SU-DHL-6 (cell line): ENCODE results near the gene SEMA6A.

Source experiments
- H2AFZ ChIP-seq: fragments of 200-600 bp; sonication (generic); 2 replicates; pipeline ENCODE4 v1.6.1; 2014; ENCODE audit warnings: low read depth, mild to moderate bottlenecking, moderate library complexity, mixed read lengths, antibody characterized with exemption, low read length; ENCODE audit not compliant: severe bottlenecking
- H3F3A ChIP-seq: fragments of 200-600 bp; shearing (Covaris generic); 2 replicates; pipeline ENCODE4 v1.6.0; 2016; ENCODE audit warnings: antibody characterized with exemption, mild to moderate bottlenecking; ENCODE audit not compliant: insufficient read depth
- H3K27ac ChIP-seq: fragments of 200-600 bp; sonication (generic); 2 replicates; pipeline ENCODE4 v1.5.1; 2016; ENCODE audit warnings: low read depth, mild to moderate bottlenecking, low read length, moderate library complexity, mixed read lengths
- H3K27me3 ChIP-seq: fragments of 200-600 bp; sonication (generic), shearing (Covaris generic); 2 replicates; pipeline ENCODE4 v1.6.0; 2014; ENCODE audit warnings: mild to moderate bottlenecking, low read length
- H3K36me3 ChIP-seq: fragments of 200-600 bp; sonication (generic); 2 replicates; pipeline ENCODE4 v1.6.1; 2014; ENCODE audit warnings: mild to moderate bottlenecking, low read length, mixed read lengths
- H3K4me2 ChIP-seq: fragments of 300-600, 200-600 bp; shearing (Covaris generic), sonication (generic); 2 replicates; pipeline ENCODE4 v1.6.0; 2014; ENCODE audit warnings: low read length, low read depth, mild to moderate bottlenecking; ENCODE audit not compliant: poor library complexity, severe bottlenecking
- H3K4me3 ChIP-seq: fragments of 200-600 bp; sonication (generic); 2 replicates; pipeline ENCODE4 v1.5.1; 2014; ENCODE audit warnings: antibody characterized with exemption, low read length, mild to moderate bottlenecking, mixed read lengths; ENCODE audit not compliant: insufficient read depth, poor library complexity, severe bottlenecking
- H3K79me2 ChIP-seq: fragments of 200-600 bp; sonication (generic); 2 replicates; pipeline ENCODE4 v1.6.1; 2014; ENCODE audit warnings: mild to moderate bottlenecking, low read length, moderate library complexity; ENCODE audit not compliant: insufficient read depth
- H3K9ac ChIP-seq: fragments of 200-600 bp; sonication (generic); 2 replicates; pipeline ENCODE4 v1.7.0; 2014; ENCODE audit warnings: mild to moderate bottlenecking, low read length
- H3K9me2 ChIP-seq: fragments of 200-600 bp; sonication (generic); replicated peaks from 2 replicates; pipeline ENCODE4 v1.6.1; 2014; ENCODE audit warnings: low read length; ENCODE audit not compliant: insufficient read depth
- H3K9me3 ChIP-seq: fragments of 200-600 bp; sonication (generic); 2 replicates; pipeline ENCODE4 v1.6.1; 2014; ENCODE audit warnings: low read length, mixed read lengths; ENCODE audit not compliant: insufficient read depth
- H4K20me1 ChIP-seq: fragments of 200-600 bp; sonication (generic); 2 replicates; pipeline ENCODE4 v1.6.1; 2014; ENCODE audit warnings: low read depth, mild to moderate bottlenecking, antibody characterized with exemption, low read length, moderate library complexity, mixed read lengths
- EZH2phosphoT487 ChIP-seq: fragments of 200-600 bp; sonication (generic), shearing (Covaris generic); conservative IDR thresholded peaks from 2 replicates; pipeline ENCODE4 v1.6.1; 2018; ENCODE audit warnings: mild to moderate bottlenecking, antibody characterized with exemption, low read length, moderate library complexity, mixed read lengths
- TF ChIP-seq, protein P1 (sequence below): fragments of 200-600 bp; sonication (generic); IDR thresholded peaks from one replicate; pipeline ENCODE4 v1.5.1; 2017; ENCODE audit warnings: antibody characterized with exemption, mild to moderate bottlenecking, low read length, moderate library complexity; ENCODE audit not compliant: insufficient read depth, poor library complexity, severe bottlenecking

The SEMA6A gene

DNA sequence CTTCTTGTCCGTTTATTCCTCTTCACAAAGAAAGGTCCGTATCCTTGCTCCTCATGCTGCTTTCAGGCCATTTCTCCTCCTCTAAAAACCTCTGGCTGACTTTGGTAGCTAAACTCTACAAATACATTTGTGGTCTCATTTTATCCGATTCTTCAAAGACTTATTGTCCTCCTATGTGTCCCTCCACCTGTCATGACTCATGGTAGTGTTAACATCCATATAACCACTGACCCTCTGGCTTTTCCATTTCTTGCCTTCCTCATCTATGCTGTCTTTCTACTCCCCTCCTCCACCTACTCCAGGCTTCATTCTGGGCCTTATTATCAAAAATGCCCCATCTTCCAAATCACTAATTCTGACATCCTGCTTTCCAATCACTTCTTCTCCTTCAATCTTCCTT is 4.1 kb upstream of the SEMA6A start:
- H3K4me3 ChIP-seq, result no peak overlapping the region
- H3K79me2 ChIP-seq, result no peaks in the 10 kb centered on the region
- no peak overlapping the region for H3K4me2 ChIP-seq
- H3K27me3 ChIP-seq, result no peaks in the 10 kb centered on the region
- no peaks in the 10 kb centered on the region for H3K9me3 ChIP-seq
- H3K9ac ChIP-seq, result no peak overlapping the region
- H3F3A ChIP-seq, result no peaks in the 10 kb centered on the region
- TF ChIP-seq, protein P1, sequence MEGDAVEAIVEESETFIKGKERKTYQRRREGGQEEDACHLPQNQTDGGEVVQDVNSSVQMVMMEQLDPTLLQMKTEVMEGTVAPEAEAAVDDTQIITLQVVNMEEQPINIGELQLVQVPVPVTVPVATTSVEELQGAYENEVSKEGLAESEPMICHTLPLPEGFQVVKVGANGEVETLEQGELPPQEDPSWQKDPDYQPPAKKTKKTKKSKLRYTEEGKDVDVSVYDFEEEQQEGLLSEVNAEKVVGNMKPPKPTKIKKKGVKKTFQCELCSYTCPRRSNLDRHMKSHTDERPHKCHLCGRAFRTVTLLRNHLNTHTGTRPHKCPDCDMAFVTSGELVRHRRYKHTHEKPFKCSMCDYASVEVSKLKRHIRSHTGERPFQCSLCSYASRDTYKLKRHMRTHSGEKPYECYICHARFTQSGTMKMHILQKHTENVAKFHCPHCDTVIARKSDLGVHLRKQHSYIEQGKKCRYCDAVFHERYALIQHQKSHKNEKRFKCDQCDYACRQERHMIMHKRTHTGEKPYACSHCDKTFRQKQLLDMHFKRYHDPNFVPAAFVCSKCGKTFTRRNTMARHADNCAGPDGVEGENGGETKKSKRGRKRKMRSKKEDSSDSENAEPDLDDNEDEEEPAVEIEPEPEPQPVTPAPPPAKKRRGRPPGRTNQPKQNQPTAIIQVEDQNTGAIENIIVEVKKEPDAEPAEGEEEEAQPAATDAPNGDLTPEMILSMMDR, result no peak
- TF ChIP-seq EZH2phosphoT487, result no peak
- H3K27ac ChIP-seq, result no peak overlapping the region
- no peaks in the 10 kb centered on the region for H3K9me2 ChIP-seq
- H3K36me3 ChIP-seq, result no peaks in the 10 kb centered on the region
- H4K20me1 ChIP-seq, result no peaks in the 10 kb centered on the region
- no peak overlapping the region for H2AFZ ChIP-seq

DNA sequence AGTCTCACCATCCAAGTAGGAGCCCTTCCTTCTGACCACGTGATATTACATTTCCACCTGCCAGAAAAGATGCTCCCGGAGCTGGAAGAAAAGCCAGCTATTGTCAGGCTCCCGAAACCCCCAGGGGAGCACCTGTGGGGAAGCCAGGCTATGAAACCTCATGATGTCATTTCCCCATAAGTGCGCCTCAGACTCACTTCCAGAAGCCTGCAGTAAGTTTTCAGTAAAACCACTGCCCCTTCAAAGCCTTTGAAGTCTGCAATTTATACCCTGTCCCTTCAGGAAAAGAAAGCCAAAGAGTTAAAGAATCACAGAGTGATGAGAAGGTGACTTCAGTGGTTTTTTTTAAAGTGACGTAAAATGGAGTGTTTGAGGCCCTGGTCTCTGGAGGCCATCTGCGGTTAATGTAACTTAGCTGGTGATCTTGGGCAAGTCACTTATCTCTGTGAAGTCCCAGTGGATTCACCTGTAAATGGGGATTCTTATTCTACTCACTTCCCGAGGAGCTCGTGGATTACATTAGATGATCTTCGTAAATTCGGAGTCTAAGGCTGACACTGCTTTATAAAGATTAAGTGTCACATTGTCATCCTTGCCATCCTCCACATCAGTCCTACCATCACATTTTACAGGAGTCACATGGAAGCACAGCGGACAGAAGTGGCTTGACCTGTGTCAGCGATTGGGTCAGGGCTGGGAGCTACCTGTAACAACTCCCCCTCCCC is 2.6 kb upstream of the SEMA6A start:
- H3K4me3 ChIP-seq, result no peak overlapping the region
- H3K36me3 ChIP-seq, result no peaks in the 10 kb centered on the region
- no peaks in the 10 kb centered on the region for H3K9me2 ChIP-seq
- no peak overlapping the region for H3K27ac ChIP-seq
- no peaks in the 10 kb centered on the region for H3K79me2 ChIP-seq
- no peak overlapping the region for H2AFZ ChIP-seq
- TF ChIP-seq, protein P1, result no peak
- TF ChIP-seq EZH2phosphoT487, result no peak
- no peaks in the 10 kb centered on the region for H4K20me1 ChIP-seq
- no peaks in the 10 kb centered on the region for H3K27me3 ChIP-seq
- no peak overlapping the region for H3K4me2 ChIP-seq
- H3F3A ChIP-seq, result no peaks in the 10 kb centered on the region
- H3K9ac ChIP-seq, result no peak overlapping the region
- no peaks in the 10 kb centered on the region for H3K9me3 ChIP-seq

DNA sequence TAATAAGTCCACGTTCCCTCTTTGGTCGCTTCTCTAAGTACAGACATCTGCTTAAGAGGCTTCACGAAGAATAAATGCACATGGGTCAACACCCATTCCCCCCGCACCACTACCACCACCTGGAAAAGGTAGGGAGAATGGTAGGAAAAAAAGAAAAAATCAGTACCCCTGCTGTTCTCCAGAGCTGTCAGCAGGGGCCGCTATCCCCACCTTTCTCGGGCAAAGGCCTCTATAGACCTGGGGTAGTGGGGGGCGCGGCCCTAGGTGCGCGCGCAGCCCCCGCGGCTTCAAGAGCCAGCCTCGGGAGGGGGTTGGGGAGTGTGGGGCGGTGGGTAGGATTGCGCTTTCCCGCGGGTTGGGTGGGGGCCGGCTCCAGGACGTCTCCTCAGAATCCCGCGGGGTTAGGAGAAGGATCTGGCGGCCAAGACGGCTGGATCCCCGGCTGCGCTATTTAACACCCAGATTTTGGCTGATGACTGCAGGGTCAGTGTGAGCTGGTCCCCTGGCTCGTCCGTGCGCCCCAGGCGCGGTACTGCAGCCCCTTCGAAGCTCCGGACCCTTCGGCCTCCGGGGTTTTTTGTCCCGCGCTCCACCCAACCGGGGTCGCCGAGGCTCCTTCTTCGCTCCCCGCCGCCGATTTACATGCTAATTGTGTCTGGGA is 1.6 kb upstream of the SEMA6A start:
- H3K4me2 ChIP-seq, result peak overlapping the region; percentile 45
- H3K9me3 ChIP-seq, result no peaks in the 10 kb centered on the region
- no peaks in the 10 kb centered on the region for H3K36me3 ChIP-seq
- no peaks in the 10 kb centered on the region for H4K20me1 ChIP-seq
- no peaks in the 10 kb centered on the region for H3K79me2 ChIP-seq
- H3K27me3 ChIP-seq, result no peaks in the 10 kb centered on the region
- no peak overlapping the region for H3K4me3 ChIP-seq
- H2AFZ ChIP-seq, result peak overlapping the region; percentile 45
- TF ChIP-seq, protein P1, result peak; percentile 59
- no peak for TF ChIP-seq EZH2phosphoT487
- H3K27ac ChIP-seq, result no peak overlapping the region
- H3K9ac ChIP-seq, result no peak overlapping the region
- H3F3A ChIP-seq, result no peaks in the 10 kb centered on the region
- H3K9me2 ChIP-seq, result no peaks in the 10 kb centered on the region
